ENCODE data around the gene CNIH2. TPM values are rescaled to one million over a fixed set of nuclear protein-coding genes. Genes with fewer than 3 reads are reported as not detected.

CNIH2 gene
- total RNA-seq, 3 donors from 2014 or later (not counting 1 experiment from before 2014, with no cell fraction given) = 6.3 to 8.8 (median 7.1) TPM

GRCh38 chr11:66262696-66263095, 15.3 kb upstream of the CNIH2 start:
- no peaks in the 10 kb centered on the region for H3K27me3 Mint-ChIP-seq (ENCODE audit: low read depth in 2 of 2)
- peaks cover 18% of the 10 kb centered on the region for H3K4me1 ChIP-seq (ENCODE audit: control insufficient read depth, insufficient read depth, low read length)
- no peak for TF ChIP-seq CTCF (IDR thresholded peaks at IDR 0.05)
- no peaks in the 10 kb centered on the region for H3K9me3 Mint-ChIP-seq
- no peaks in the 10 kb centered on the region for H3K27me3 ChIP-seq (ENCODE audit: control insufficient read depth, insufficient read depth, low read length)
- H3K36me3 Mint-ChIP-seq = no peaks in the 10 kb centered on the region
- H3K36me3 ChIP-seq (ENCODE audit: control insufficient read depth, insufficient read depth, low read length) = peaks cover 31% of the 10 kb centered on the region
- WGBS (ENCODE audit: insufficient coverage) = 97% methylated on average over 12 of the region's 12 CpGs
- H3K27ac Mint-ChIP-seq = no peak overlapping the region
- peaks cover 23 to 24% of the 10 kb centered on the region in 2 donors for H3K4me1 Mint-ChIP-seq
- no peak overlapping the region for H3K4me3 ChIP-seq (ENCODE audit: low read length)
- H3K27ac ChIP-seq (ENCODE audit: low read length) = no peak overlapping the region
- ATAC-seq = no peak
- H3K4me3 Mint-ChIP-seq = no peak overlapping the region
- no peak for DNase-seq
- no peaks in the 10 kb centered on the region for H3K9me3 ChIP-seq (ENCODE audit: control insufficient read depth, insufficient read depth, low read length)
- intact Hi-C loops (cut with micrococcal nuclease) = no loop called here

- WGBS (ENCODE audit: insufficient coverage) = 95% methylated on average over 4 of the region's 4 CpGs
- Mint-ChIP-seq H3K36me3 (no peaks in the 10 kb centered on the region), H3K4me3 (no peak overlapping the region), H3K27me3 (ENCODE audit: low read depth in 2 of 2) (no peaks in the 10 kb centered on the region), H3K27ac (no peak overlapping the region), H3K4me1 (peaks cover 27 to 28% of the 10 kb centered on the region in 2 donors), H3K9me3 (no peaks in the 10 kb centered on the region)
- ATAC-seq (no peak), DNase-seq (no peak)
- Histone ChIP-seq H3K4me1 (ENCODE audit: control insufficient read depth, insufficient read depth, low read length) (peaks cover 23% of the 10 kb centered on the region), H3K9me3 (ENCODE audit: control insufficient read depth, insufficient read depth, low read length) (no peaks in the 10 kb centered on the region), H3K4me3 (ENCODE audit: low read length) (no peak overlapping the region), H3K27ac (ENCODE audit: low read length) (no peak overlapping the region), H3K27me3 (ENCODE audit: control insufficient read depth, insufficient read depth, low read length) (no peaks in the 10 kb centered on the region), H3K36me3 (ENCODE audit: control insufficient read depth, insufficient read depth, low read length) (peaks cover 31% of the 10 kb centered on the region)
- intact Hi-C loops (cut with micrococcal nuclease) = no loop called here
- TF ChIP-seq CTCF (IDR thresholded peaks at IDR 0.05) = no peak
Measured at GRCh38 chr11:66263231-66263630, 14.7 kb upstream of the CNIH2 start.

- intact Hi-C loops (cut with micrococcal nuclease) = no loop called here
- H3K4me1 Mint-ChIP-seq = peaks cover 24 to 25% of the 10 kb centered on the region in 2 donors
- Histone ChIP-seq H3K36me3 (ENCODE audit: control insufficient read depth, insufficient read depth, low read length) (peaks cover 31% of the 10 kb centered on the region), H3K27me3 (ENCODE audit: control insufficient read depth, insufficient read depth, low read length) (no peaks in the 10 kb centered on the region), H3K27ac (ENCODE audit: low read length) (no peak overlapping the region), H3K4me3 (ENCODE audit: low read length) (no peak overlapping the region), H3K4me1 (ENCODE audit: control insufficient read depth, insufficient read depth, low read length) (peaks cover 19% of the 10 kb centered on the region), H3K9me3 (ENCODE audit: control insufficient read depth, insufficient read depth, low read length) (no peaks in the 10 kb centered on the region)
- DNase-seq (no peak), ATAC-seq (no peak)
- WGBS (ENCODE audit: insufficient coverage) = 97% methylated on average over 10 of the region's 10 CpGs
- H3K4me3 Mint-ChIP-seq = no peak overlapping the region
- no peaks in the 10 kb centered on the region for H3K27me3 Mint-ChIP-seq (ENCODE audit: low read depth in 2 of 2)
- no peak overlapping the region for H3K27ac Mint-ChIP-seq
- TF ChIP-seq CTCF (IDR thresholded peaks at IDR 0.05) = no peak
- H3K9me3 Mint-ChIP-seq = no peaks in the 10 kb centered on the region
- no peaks in the 10 kb centered on the region for H3K36me3 Mint-ChIP-seq
Measured at GRCh38 chr11:66263785-66264184, 14.2 kb upstream of the CNIH2 start.

- WGBS (ENCODE audit: insufficient coverage) = 95% methylated on average over 8 of the region's 8 CpGs
- intact Hi-C loops (cut with micrococcal nuclease) = no loop called here
Measured at GRCh38 chr11:66264383-66264782, 13.6 kb upstream of the CNIH2 start.

More at GRCh38 chr11:66264383-66264782, 13.6 kb upstream of the CNIH2 start:
- Histone ChIP-seq H3K27ac (ENCODE audit: low read length) (no peak overlapping the region), H3K4me1 (ENCODE audit: control insufficient read depth, insufficient read depth, low read length) (peaks cover 23% of the 10 kb centered on the region), H3K27me3 (ENCODE audit: control insufficient read depth, insufficient read depth, low read length) (no peaks in the 10 kb centered on the region), H3K36me3 (ENCODE audit: control insufficient read depth, insufficient read depth, low read length) (peaks cover 31% of the 10 kb centered on the region), H3K4me3 (ENCODE audit: low read length) (no peak overlapping the region), H3K9me3 (ENCODE audit: control insufficient read depth, insufficient read depth, low read length) (no peaks in the 10 kb centered on the region)
- no peak for DNase-seq
- no peak for TF ChIP-seq CTCF (IDR thresholded peaks at IDR 0.05)
- no peaks in the 10 kb centered on the region for H3K27me3 Mint-ChIP-seq (ENCODE audit: low read depth in 2 of 2)
- H3K9me3 Mint-ChIP-seq = no peaks in the 10 kb centered on the region
- no peak overlapping the region for H3K27ac Mint-ChIP-seq
- ATAC-seq = no peak
- no peak overlapping the region for H3K4me3 Mint-ChIP-seq
- no peaks in the 10 kb centered on the region for H3K36me3 Mint-ChIP-seq
- H3K4me1 Mint-ChIP-seq = peaks cover 22 to 24% of the 10 kb centered on the region in 2 donors

All from natural killer cell (primary cell).